HepG2 (cell line): ENCODE results near the gene MBTPS1. TPM values are rescaled to one million over a fixed set of nuclear protein-coding genes. Genes with fewer than 3 reads are reported as not detected.

ENCODE experiments used
- BRD4 ChIP-seq: sonication (generic); formaldehyde crosslinking; IDR thresholded peaks from 2 replicates; pipeline ENCODE4 v1.4.0; 2020; ENCODE audit warnings: missing genetic modification reagents
- CENPX ChIP-seq: sonication (generic); formaldehyde crosslinking; IDR thresholded peaks from 2 replicates; pipeline ENCODE4 v1.9.0; 2021; ENCODE audit warnings: mild to moderate bottlenecking, missing genetic modification reagents, moderate library complexity
- KDM2A ChIP-seq: sonication (generic); formaldehyde crosslinking; IDR thresholded peaks from 2 replicates; pipeline ENCODE4 v1.4.0; 2020; ENCODE audit warnings: low read depth, missing genetic modification reagents, borderline replicate concordance
- LBX2 ChIP-seq: sonication (generic); formaldehyde crosslinking; IDR thresholded peaks from 2 replicates; pipeline ENCODE4 v1.5.0; 2020; ENCODE audit warnings: missing genetic modification reagents, mild to moderate bottlenecking, borderline replicate concordance
- SKI ChIP-seq: fragments of 450-650 bp; IDR thresholded peaks from one replicate; pipeline ENCODE4 v1.6.1; 2018; ENCODE audit warnings: mild to moderate bottlenecking; ENCODE audit not compliant: partially characterized antibody
- SKIL ChIP-seq: sonication (generic); formaldehyde crosslinking; IDR thresholded peaks from 2 replicates; pipeline ENCODE4 v1.8.0; 2022; ENCODE audit warnings: missing genetic modification reagents, mild to moderate bottlenecking, moderate library complexity, borderline replicate concordance
- SMYD3 ChIP-seq: sonication (generic); formaldehyde crosslinking; IDR thresholded peaks from 2 replicates; pipeline ENCODE4 v1.8.1; 2023; ENCODE audit warnings: mild to moderate bottlenecking, missing genetic modification reagents
- SOX6 ChIP-seq, 2 experiments: fragments of 450-650 bp in 1 of 2; sonication (generic) in 1 of 2; formaldehyde crosslinking in 1 of 2; IDR thresholded peaks; 2 replicates each; pipeline versions ENCODE4 v1.4.0 to v1.6.1; 2017 to 2020; ENCODE audit warnings: antibody characterized with exemption in 1 of 2, mild to moderate bottlenecking in 1 of 2, missing genetic modification reagents in 1 of 2
- SPEN ChIP-seq: sonication (generic); formaldehyde crosslinking; IDR thresholded peaks from 2 replicates; pipeline ENCODE4 v1.5.1; 2020; ENCODE audit warnings: low read depth, mild to moderate bottlenecking, missing genetic modification reagents
- THAP9 ChIP-seq: sonication (generic); formaldehyde crosslinking; IDR thresholded peaks from 2 replicates; pipeline ENCODE4; 2020; ENCODE audit warnings: missing genetic modification reagents, mild to moderate bottlenecking, borderline replicate concordance
- ZKSCAN1 ChIP-seq: fragments of 150-350 bp; IDR thresholded peaks from 2 replicates; pipeline ENCODE4 v1.6.1; 2014; ENCODE audit warnings: low read length
- ZNF430 ChIP-seq: sonication (generic); formaldehyde crosslinking; IDR thresholded peaks from 2 replicates; pipeline ENCODE4 v1.9.0; 2021; ENCODE audit warnings: mild to moderate bottlenecking, missing genetic modification reagents
- ZNF749 ChIP-seq: sonication (generic); formaldehyde crosslinking; IDR thresholded peaks from 2 replicates; pipeline ENCODE4 v1.8.0; 2022; ENCODE audit warnings: mild to moderate bottlenecking, missing genetic modification reagents, moderate library complexity, borderline replicate concordance
- polyA plus RNA-seq, 8 experiments: library from polyadenylated mRNA; depleted of rRNA in 3 of 8; stranded (reverse) in 7 of 8; unstranded in 1 of 8; fragments of >200 nt; fragmentation: Illumina TruSeq in 4 of 8; extraction: Trizol in 4 of 8; gene quantifications; 2 replicates each; pipeline versions ENCODE4 v1.2.1 to v1.2.3, GENCODE V29; 2011 to 2016; ENCODE audit warnings: low read depth in 4 of 8, missing spikeins in 1 of 8, mixed read lengths in 1 of 8; ENCODE audit not compliant: insufficient read depth in 1 of 8
- total RNA-seq, 5 experiments: library from RNA; depleted of rRNA; stranded (reverse); fragments of >200 nt; fragmentation: Illumina TruSeq; extraction: Trizol; gene quantifications; 2 replicates each; pipeline ENCODE4 v1.2.3, GENCODE V29; 2016; ENCODE audit warnings: low read depth in 1 of 5
- TF ChIP-seq, protein P1 (sequence below): sonication (generic); formaldehyde crosslinking; IDR thresholded peaks from 2 replicates; pipeline ENCODE4 v1.4.0; 2020; ENCODE audit warnings: missing genetic modification reagents
- TF ChIP-seq, protein P2 (sequence below): sonication (generic); formaldehyde crosslinking; IDR thresholded peaks from 2 replicates; pipeline ENCODE4 v1.5.0; 2020; ENCODE audit warnings: missing genetic modification reagents
- TF ChIP-seq, protein P3 (sequence below): sonication (generic); formaldehyde crosslinking; IDR thresholded peaks from 2 replicates; pipeline ENCODE4 v1.8.1; 2023; ENCODE audit warnings: mild to moderate bottlenecking, missing genetic modification reagents
- TF ChIP-seq, protein P4 (sequence below): sonication (generic); formaldehyde crosslinking; IDR thresholded peaks from 2 replicates; pipeline ENCODE4 v1.8.1; 2023; ENCODE audit warnings: mild to moderate bottlenecking, missing genetic modification reagents, borderline replicate concordance

Gene MBTPS1
- total and polyA plus RNA-seq, 2 of the 13 experiments (the other 11 are each of a cell fraction or from before 2014, with no cell fraction given), result 56.7 to 91.3 TPM

GRCh38 chr16:84144859-84145639 is 28.3 kb upstream of the MBTPS1 start, which contains the start of the genes DNAAF1 and HSDL1 (continued):
- TF ChIP-seq LBX2 (CRISPR knock-in tag), result no peak
- TF ChIP-seq SKIL (CRISPR knock-in tag), result no peak
- TF ChIP-seq SKI, result peak; percentile 88
- TF ChIP-seq, protein P1, sequence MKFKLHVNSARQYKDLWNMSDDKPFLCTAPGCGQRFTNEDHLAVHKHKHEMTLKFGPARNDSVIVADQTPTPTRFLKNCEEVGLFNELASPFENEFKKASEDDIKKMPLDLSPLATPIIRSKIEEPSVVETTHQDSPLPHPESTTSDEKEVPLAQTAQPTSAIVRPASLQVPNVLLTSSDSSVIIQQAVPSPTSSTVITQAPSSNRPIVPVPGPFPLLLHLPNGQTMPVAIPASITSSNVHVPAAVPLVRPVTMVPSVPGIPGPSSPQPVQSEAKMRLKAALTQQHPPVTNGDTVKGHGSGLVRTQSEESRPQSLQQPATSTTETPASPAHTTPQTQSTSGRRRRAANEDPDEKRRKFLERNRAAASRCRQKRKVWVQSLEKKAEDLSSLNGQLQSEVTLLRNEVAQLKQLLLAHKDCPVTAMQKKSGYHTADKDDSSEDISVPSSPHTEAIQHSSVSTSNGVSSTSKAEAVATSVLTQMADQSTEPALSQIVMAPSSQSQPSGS (CRISPR knock-in tag), result no peak
- TF ChIP-seq ZNF430 (CRISPR knock-in tag), result no peak
- no peak for TF ChIP-seq SMYD3 (CRISPR knock-in tag)
- TF ChIP-seq, protein P2, sequence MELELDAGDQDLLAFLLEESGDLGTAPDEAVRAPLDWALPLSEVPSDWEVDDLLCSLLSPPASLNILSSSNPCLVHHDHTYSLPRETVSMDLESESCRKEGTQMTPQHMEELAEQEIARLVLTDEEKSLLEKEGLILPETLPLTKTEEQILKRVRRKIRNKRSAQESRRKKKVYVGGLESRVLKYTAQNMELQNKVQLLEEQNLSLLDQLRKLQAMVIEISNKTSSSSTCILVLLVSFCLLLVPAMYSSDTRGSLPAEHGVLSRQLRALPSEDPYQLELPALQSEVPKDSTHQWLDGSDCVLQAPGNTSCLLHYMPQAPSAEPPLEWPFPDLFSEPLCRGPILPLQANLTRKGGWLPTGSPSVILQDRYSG, result peak; percentile 54; the same call in 1 of the 2 replicates
- peak; percentile 64; the same call in 1 of the 2 replicates for TF ChIP-seq SPEN (CRISPR knock-in tag)
- no peak; the same call in 1 of the 2 replicates for TF ChIP-seq BRD4
- TF ChIP-seq, protein P3, sequence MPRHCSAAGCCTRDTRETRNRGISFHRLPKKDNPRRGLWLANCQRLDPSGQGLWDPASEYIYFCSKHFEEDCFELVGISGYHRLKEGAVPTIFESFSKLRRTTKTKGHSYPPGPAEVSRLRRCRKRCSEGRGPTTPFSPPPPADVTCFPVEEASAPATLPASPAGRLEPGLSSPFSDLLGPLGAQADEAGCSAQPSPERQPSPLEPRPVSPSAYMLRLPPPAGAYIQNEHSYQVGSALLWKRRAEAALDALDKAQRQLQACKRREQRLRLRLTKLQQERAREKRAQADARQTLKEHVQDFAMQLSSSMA (CRISPR knock-in tag), result peak; percentile 76
- peak; percentile 22; the same call in 1 of the 2 replicates for TF ChIP-seq ZNF749 (CRISPR knock-in tag)
- TF ChIP-seq SOX6 (IDR thresholded peaks at IDR 0.05), result no peak
- TF ChIP-seq SOX6 (CRISPR knock-in tag; IDR thresholded peaks at IDR 0.05), result peak; percentile 13; the same call in 1 of the 2 replicates
- TF ChIP-seq ZKSCAN1, result no peak
- no peak for TF ChIP-seq CENPX
- TF ChIP-seq KDM2A (CRISPR knock-in tag), result peak; percentile 37
- TF ChIP-seq, protein P4, sequence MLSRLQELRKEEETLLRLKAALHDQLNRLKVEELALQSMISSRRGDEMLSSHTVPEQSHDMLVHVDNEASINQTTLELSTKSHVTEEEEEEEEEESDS (CRISPR knock-in tag), result no peak
- no peak for TF ChIP-seq THAP9 (CRISPR knock-in tag)
